Fibroblast of skin of right biceps (primary cell): ENCODE results near the gene IFFO2.

Experiments used
- DNase-seq: peaks from one replicate; pipeline ENCODE4 v3.0.0-alpha.2; 2013

The IFFO2 gene

GRCh38 chr1:18871401-18872070 is 84.9 kb downstream of the IFFO2 start:
- DNase-seq: no peak

- no peak for DNase-seq
Observed at GRCh38 chr1:18870957-18871356, 85.5 kb downstream of the IFFO2 start.

- DNase-seq: peak; percentile 6
Observed at GRCh38 chr1:18870595-18870865, 85.9 kb downstream of the IFFO2 start.

- DNase-seq: no peak
Observed at GRCh38 chr1:18869847-18870594, 86.5 kb downstream of the IFFO2 start.

GRCh38 chr1:18868801-18869424 is 87.6 kb downstream of the IFFO2 start:
- no peak for DNase-seq

GRCh38 chr1:18868354-18868753 is 88.1 kb downstream of the IFFO2 start:
- DNase-seq: no peak

- DNase-seq: no peak
Observed at GRCh38 chr1:18866846-18867245, 89.6 kb downstream of the IFFO2 start.

- no peak for DNase-seq
Observed at GRCh38 chr1:18866314-18866713, 90.2 kb downstream of the IFFO2 start.

GRCh38 chr1:18865176-18865575 is 91.3 kb downstream of the IFFO2 start:
- DNase-seq: no peak

GRCh38 chr1:18861590-18861989 is 94.9 kb downstream of the IFFO2 start:
- DNase-seq: no peak

GRCh38 chr1:18861082-18861481 is 95.4 kb downstream of the IFFO2 start:
- no peak for DNase-seq

- no peak for DNase-seq
Observed at GRCh38 chr1:18859560-18859959, 96.9 kb downstream of the IFFO2 start, which contains the start of gene TAS1R2. TAS1R2 (minus strand) TSS chr1:18859660; CDS start chr1:18859660, 0 bp downstream.

- no peak for DNase-seq
Observed at GRCh38 chr1:18858070-18858688, 98.3 kb downstream of the IFFO2 start.

- DNase-seq: no peak
Observed at GRCh38 chr1:18856435-18856834, 100.0 kb downstream of the IFFO2 start.

GRCh38 chr1:18855573-18855972 is 100.9 kb downstream of the IFFO2 start:
- DNase-seq: peak; percentile 18

GRCh38 chr1:18854331-18855025 is 102.0 kb downstream of the IFFO2 start:
- no peak for DNase-seq
